GM12872 (cell line): ENCODE measurements around the gene CAV2.

Experiments
- CTCF ChIP-seq: IDR thresholded peaks from 3 replicates; pipeline ENCODE4 v1.5.1; 2011; ENCODE audit warnings: low read depth, mild to moderate bottlenecking, low read length, moderate library complexity; ENCODE audit not compliant: insufficient read depth

The CAV2 gene

GRCh38 chr7:116557901-116558300, 58.4 kb downstream of the CAV2 start:
- no peak for TF ChIP-seq CTCF
